Amniotic stem cell (primary cell): Measurements from ENCODE around the gene POLR2J.
A peak's percentile ranks its signal among the peaks of the same experiment; 100 is the strongest.

ENCODE experiments used
- DNase-seq: peaks from one replicate; lab custom pipeline; 2025; lab: John Stamatoyannopoulos, UW

POLR2J gene

DNA sequence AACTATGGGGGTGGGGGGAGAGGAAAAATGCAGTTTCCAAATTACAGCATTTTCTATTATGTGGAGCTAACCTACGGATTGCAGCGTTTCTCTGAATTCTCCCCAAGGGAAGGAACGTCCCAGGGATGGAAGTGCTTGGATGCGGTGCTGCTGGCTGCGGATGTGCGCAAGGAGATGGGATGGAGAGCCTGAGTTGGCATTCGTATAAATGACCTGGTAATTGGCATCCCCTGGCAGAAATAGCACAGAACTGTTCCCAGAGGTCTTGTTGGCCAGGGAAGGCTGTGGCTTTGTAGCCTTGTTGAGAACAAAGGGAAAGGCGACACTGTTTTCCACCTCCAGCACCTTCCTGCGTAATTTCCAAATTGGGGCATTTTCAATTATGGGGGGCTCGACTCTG is 42.6 kb downstream of the POLR2J start:
- no peak for DNase-seq

DNA sequence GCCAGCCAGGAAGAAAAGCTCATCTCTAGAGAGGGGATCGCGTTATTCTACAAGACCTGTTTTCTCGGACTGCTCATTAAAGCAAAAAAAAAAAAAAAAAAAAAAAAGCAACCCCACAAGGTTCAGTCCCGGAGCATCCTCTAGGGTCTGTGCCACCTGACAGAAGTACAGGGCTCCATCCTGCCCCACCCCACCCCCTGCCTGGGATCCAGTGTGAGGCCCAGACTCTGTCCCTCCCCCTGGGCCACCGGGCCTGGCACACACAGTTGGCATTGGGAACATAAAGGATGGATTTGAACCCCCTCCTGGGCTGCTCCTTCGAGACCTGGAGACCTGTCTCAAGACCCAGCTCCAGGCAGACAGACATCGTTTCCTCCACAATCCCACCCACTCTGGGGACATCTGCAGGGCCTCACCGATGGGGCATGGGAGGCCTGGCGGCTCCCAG is 44.7 kb downstream of the POLR2J start:
- no peak for DNase-seq

DNA sequence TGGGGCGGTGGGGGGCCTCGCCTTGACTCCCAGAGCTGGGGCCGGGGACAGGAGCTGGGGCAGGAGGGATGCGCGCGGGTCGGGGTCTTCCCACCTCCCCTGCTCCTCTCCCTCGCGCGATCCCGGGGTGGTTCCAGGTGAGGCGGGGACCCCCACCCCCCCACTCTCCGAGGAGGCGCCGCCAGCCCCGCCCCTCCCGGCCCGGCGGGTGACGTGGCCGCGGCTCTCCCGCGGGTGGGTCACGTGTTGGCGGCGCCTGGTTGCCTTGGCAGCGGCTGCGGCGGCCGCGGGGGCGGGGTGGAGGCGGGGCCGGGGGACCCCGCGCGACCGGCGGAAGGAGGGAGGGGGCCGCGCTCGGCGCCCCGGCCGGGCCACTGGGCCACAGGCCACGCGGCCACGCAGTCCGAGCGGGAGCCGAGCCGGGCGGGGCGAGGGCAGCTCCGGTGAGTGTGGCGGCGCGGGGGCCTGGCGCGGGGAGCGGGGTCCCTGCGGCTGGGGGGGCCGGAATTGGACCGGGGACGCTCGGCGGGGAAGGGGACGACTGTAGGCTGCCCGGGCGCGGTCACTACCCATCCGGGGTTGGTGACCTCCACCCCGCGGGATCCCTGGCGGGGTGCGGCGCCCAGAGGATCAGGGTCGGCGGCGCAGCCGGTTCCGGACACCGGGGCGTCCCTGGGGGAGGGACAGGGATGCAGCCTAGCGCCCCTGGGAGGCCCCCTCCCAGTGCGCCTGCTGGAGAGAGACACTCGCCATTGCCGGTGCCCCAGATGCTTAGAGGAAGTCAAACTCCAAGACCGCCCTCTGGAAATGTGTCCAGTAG is 45.3 kb downstream of the POLR2J start, which contains the start of gene ORAI2:
ORAI2 (plus strand) TSS at position 357 of the 820 bp plus-strand sequence. CDS start 5,382 bp downstream, outside the sequence.
- peak; percentile 30 for DNase-seq

DNA sequence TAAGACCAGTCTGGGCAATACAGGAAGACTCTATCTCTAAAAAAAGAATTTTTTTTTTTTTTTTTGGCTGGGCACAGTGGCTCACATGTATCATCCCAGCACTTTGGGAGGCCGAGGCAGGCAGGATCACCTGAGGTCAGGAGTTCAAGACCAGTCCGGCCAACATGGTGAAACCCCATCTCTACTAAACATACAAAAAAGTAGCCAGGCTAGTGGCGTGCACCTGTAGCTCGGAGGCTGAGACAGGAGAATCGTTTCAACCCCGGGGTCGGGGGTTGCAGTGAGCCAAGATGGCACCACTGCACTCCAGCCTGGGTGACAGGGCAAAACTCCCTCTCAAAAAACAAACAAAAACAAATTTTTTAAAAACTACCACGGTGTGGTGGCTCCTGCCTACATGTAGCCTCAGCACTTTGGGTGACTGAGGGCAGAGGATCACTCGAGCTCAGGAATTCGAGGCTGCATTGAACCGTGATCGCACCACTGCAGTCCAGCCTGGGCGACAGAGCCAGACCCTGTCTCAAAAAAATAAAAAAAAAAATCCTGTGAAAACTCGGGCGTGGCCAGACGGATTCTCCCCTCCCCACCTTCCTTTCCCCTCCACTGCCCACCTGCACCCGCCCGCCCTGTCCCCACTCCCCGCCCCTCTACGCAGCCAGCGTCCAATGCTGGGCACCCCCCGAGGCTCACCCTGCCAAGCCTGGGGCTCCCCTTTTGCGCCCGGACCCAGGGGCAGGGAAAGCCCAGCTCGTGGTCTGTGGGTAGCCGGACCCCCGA is 46.1 kb downstream of the POLR2J start:
- DNase-seq = no peak

DNA sequence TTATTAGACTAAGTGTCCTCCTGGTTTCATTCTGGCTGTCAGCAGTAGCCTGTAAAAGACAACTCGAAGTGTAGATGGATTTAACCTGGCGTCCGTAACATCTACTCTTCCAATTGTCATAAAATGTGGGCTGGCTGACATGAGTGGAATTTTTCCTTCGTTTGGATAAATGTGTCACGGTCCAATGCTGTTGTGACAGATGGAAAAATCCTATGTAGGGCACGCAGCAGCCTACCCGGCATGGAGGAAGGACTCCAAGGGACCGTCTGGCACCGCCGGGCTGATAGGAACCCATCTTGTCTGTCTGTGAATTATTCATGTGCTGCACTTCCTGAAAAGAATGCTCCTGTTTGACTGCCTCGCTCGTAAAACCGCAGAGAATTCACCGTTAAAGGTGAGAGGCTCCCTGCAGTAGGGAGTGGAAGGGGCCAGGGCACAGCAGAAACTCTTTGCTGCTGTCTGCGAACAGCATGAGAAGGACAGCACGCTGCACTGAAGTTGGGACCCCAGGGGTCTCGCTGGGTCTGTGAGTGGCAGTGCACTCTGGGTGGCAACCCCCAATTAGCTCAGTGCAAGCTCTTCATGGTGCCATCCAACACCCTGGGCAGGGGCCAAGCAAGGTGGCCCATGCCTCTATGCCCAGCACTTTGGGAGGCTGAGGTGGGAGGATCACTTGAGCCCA is 47.0 kb downstream of the POLR2J start:
- no peak for DNase-seq

DNA sequence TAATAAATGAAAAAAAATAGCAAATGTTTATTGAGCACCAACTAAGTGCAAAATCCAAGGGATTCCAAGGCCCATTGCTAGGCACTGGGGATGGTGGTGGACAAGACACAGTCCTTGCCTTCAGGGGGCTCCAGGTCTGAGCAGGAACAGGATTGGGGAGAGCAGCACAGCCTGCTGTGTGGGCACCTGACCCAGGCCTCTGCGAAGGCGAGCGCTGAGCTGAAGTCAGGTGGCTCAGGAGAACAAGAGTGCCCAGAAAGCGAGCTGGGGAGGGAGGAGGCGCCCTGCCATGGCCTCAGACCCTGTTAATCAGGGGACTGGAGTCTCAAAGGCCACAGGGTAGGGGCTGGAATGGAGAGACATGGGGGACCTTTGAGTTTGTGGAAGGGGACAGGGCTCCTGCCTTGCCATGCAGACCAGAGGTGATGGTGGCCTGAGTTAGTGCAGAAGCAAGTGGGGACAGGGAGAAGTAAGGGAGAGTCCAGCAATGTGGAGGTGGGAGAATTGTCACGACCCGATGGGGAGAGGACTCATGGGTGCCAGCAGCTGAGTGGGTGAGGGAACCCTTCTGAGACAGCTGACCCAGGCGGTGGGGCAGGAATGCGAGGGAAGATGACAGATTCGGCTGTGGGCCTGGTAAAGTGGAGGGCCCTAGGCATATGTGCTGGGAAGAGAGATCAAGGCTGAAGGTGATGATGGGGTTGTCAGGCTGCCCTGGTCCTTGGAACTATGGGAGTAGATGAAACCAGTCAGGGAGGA is 49.4 kb downstream of the POLR2J start:
- no peak for DNase-seq

DNA sequence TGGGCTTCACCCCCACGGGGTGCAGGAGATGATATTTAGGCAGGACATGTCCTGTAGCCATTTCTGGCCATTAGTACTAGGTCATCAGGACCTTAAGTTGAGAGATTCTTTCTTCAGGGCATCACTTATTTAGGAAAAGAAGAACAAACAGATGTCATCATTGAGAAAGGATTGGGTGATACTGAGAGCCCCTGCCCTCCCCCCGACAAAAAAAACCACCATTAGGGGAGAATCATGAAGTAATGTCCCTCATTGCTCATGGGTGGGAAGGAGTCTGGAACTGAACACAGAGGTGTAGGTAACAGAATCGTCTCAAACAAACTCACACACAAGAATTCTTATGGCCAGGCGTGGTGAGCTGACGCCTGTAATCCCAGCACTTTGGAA is 51.7 kb downstream of the POLR2J start:
- DNase-seq = no peak

DNA sequence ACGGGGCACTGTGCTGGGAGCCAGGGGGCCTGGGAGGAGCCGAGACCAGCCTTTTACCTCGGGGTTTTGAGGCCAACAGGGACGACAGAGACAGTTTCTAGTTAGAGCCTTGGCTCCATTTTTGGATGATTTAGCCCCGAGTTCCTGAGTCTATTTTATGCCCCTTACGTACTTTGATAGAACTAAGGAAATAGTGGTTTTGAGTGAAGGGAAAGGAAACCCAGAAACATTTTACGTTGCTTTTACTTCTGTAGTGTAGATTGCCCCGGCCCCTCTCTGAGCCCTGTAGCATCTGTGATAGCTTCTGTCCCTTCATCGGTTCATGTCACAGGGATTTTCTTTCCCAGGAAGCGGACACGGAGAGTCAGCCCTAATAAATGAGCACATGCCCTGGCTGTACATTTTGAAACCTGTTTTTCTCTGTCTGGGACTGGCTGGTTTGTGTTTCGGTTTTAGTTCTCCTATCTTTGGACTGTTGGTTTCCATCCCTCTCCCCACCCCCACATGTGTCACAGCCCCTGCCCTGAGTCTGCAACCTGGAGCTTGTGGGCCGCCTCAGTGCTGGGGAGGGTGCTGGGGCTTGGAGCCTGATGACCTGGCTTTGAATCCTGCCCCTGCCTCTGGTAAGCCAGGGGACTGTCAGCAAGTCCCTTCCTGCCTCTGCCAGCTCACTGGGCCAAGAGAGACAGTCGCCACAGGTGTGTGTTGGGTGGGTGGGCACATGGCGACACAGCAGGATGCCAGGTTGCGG is 52.3 kb downstream of the POLR2J start:
- DNase-seq = no peak

DNA sequence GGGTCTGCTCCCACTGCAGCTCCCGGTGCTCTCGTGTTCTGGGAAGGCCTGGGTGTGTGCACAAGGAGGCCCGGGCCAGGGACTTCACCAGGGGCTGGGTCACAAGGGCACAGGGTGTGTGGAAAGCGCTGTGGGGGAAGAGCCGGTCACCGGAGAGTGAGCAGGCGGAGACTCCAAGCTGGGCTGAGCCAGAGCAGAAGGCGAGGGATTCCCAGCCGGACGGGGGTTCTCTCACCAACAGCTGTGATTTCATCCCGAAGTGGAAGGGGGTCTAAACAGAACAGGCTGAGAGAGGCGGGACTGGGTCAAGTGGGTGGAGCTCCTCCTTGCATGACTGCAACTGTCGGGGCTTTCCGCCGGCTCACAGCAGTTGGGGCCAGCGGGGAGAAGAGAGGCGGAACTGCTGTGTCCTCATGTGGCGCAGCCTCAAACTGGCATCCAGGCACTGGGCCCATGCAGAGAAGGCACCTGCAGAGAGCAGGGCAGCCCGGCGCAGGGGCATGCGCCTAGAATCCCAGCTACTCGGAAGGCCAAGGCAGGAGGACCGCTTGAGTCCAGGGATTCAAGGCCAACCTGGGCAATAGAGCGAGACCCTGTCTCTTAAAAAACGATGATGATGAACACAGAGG is 53.0 kb downstream of the POLR2J start:
- no peak for DNase-seq

DNA sequence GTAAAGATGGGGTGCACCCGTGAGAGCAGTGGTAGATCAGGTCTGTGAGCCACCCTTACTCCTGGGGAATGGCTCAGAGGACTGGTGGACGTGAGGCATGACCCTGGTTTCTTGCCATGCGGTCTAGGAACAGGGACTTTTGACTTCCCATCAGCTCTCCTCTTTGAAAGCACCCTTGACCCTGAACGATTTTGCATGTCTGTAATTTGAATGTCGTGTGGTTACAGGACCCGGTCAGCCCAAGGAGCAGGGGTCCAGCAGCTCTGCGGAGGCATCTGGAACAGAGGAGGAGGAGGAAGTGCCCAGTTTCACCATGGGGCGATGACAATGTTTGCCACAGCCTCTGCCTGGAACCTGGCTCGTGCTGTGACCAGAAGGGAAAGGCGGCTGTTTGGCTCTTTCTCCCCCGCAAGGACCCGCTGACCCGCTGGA is 53.9 kb downstream of the POLR2J start:
- no peak for DNase-seq

DNA sequence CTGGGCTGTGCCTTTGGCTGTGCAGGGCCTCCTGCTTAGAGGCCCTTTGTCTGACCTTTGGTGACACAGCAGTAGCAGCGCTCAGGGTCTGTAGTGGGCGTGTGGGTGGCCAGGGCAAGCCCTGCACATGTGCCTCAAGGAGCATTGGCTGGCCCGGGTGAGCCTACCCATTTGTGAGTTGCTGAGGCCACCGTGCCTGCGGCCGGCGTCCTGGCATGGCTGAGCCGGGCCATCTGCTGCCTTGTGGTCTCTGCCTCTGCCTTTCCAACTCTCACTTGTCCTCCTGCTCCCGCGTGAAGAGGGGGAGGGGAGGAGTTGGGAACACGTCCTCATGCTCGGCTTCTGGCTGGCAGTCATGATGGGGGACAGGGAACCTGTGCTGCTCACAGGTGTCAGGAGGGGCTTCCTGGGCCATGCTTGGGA is 54.6 kb downstream of the POLR2J start:
- DNase-seq = no peak
